NCI-H1694 (cell line): Measurements from ENCODE around the gene TBX20.

Experiments used
- DNase-seq: peaks from one replicate; lab custom pipeline; 2025; lab: John Stamatoyannopoulos, UW

The TBX20 gene

GRCh38 chr7:35253710-35254495, at the start of gene TBX20:
TBX20 (minus strand) TSS chr7:35254100; CDS start chr7:35253620, 480 bp downstream.
- no peak for DNase-seq

- no peak for DNase-seq
These were observed 35.5 kb upstream of the TBX20 start for GRCh38 chr7:35289376-35289775.

GRCh38 chr7:35286986-35287385, 33.1 kb upstream of the TBX20 start:
- no peak for DNase-seq

GRCh38 chr7:35286422-35286821, 32.5 kb upstream of the TBX20 start:
- DNase-seq: no peak

- DNase-seq: no peak
These were observed 31.9 kb upstream of the TBX20 start for GRCh38 chr7:35285799-35286198.

- DNase-seq: no peak
These were observed 27.0 kb upstream of the TBX20 start for GRCh38 chr7:35280902-35281301.

GRCh38 chr7:35277359-35277758, 23.5 kb upstream of the TBX20 start:
- DNase-seq: no peak

GRCh38 chr7:35272246-35272645, 18.3 kb upstream of the TBX20 start:
- DNase-seq: no peak

GRCh38 chr7:35268953-35269352, 15.1 kb upstream of the TBX20 start:
- peak; percentile 23 for DNase-seq

GRCh38 chr7:35267411-35267810, 13.5 kb upstream of the TBX20 start:
- no peak for DNase-seq

GRCh38 chr7:35263396-35263795, 9.5 kb upstream of the TBX20 start:
- no peak for DNase-seq

- DNase-seq: no peak
These were observed 7.8 kb upstream of the TBX20 start for GRCh38 chr7:35261476-35262285.

- no peak for DNase-seq
These were observed 7.1 kb upstream of the TBX20 start for GRCh38 chr7:35261041-35261440.

GRCh38 chr7:35260246-35260645, 6.3 kb upstream of the TBX20 start:
- no peak for DNase-seq

GRCh38 chr7:35259523-35259908, 5.6 kb upstream of the TBX20 start:
- no peak for DNase-seq

- no peak for DNase-seq
These were observed 5.1 kb upstream of the TBX20 start for GRCh38 chr7:35258868-35259522.

- DNase-seq: no peak
These were observed 4.4 kb upstream of the TBX20 start for GRCh38 chr7:35258125-35258867.

GRCh38 chr7:35257251-35258124, 3.6 kb upstream of the TBX20 start:
- DNase-seq: no peak

GRCh38 chr7:35256256-35257175, 2.6 kb upstream of the TBX20 start:
- no peak for DNase-seq
